ENCODE results near the gene ST7.

DNA sequence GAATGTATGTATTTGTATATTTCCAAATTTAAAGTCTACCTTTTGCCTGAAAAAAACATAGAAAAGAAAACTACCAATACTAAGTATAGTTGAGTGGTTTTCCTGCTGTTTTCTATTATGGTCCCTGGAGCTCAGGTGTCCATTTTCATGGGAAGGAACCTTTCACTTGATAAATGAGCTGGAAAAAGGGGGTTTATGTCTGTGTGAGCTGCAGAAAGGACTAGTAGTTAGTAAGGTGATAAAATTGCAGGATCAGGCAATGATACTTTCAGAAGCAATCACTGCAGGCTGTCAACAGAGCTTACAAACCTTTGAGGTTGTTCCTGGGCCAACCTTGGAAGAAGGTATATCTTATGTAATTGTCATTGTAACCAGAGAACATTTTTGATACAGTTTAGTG lies 48.0 kb downstream of the ST7 start:
- TF ChIP-seq, protein P1, sequence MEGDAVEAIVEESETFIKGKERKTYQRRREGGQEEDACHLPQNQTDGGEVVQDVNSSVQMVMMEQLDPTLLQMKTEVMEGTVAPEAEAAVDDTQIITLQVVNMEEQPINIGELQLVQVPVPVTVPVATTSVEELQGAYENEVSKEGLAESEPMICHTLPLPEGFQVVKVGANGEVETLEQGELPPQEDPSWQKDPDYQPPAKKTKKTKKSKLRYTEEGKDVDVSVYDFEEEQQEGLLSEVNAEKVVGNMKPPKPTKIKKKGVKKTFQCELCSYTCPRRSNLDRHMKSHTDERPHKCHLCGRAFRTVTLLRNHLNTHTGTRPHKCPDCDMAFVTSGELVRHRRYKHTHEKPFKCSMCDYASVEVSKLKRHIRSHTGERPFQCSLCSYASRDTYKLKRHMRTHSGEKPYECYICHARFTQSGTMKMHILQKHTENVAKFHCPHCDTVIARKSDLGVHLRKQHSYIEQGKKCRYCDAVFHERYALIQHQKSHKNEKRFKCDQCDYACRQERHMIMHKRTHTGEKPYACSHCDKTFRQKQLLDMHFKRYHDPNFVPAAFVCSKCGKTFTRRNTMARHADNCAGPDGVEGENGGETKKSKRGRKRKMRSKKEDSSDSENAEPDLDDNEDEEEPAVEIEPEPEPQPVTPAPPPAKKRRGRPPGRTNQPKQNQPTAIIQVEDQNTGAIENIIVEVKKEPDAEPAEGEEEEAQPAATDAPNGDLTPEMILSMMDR (optimal IDR thresholded peaks at IDR 0.05 in 1 of 3, IDR thresholded peaks at IDR 0.05 in 1 of 3, conservative IDR thresholded peaks at IDR 0.05 in 1 of 3; ENCODE audit: extremely low read depth in 1 of 3, insufficient read depth in 2 of 3, low read length in 3 of 3) = no peak
- TF ChIP-seq EZH2 (IDR thresholded peaks at IDR 0.05; ENCODE audit: low read length) = no peak
